HL-60/S4 treated with phorbol 12-myristate 13-acetate at 8.2 ng/mL for 4 days and 3 days (cell line): ENCODE data around the gene RAPGEF2.
"Not testable (repeated sequence)": the region's sequence is repeated elsewhere in the genome, so short reads cannot be mapped to it uniquely, and the experiment has no call there.

ENCODE experiments used
- in situ Hi-C: fragments of 300-500 bp; cut with MboI; formaldehyde crosslinking; loops from 2 replicates; pipeline ENCODE4 v1.15.0; 2022; ENCODE audit warnings: low sequenced_read_pairs

RAPGEF2 gene, protein sequence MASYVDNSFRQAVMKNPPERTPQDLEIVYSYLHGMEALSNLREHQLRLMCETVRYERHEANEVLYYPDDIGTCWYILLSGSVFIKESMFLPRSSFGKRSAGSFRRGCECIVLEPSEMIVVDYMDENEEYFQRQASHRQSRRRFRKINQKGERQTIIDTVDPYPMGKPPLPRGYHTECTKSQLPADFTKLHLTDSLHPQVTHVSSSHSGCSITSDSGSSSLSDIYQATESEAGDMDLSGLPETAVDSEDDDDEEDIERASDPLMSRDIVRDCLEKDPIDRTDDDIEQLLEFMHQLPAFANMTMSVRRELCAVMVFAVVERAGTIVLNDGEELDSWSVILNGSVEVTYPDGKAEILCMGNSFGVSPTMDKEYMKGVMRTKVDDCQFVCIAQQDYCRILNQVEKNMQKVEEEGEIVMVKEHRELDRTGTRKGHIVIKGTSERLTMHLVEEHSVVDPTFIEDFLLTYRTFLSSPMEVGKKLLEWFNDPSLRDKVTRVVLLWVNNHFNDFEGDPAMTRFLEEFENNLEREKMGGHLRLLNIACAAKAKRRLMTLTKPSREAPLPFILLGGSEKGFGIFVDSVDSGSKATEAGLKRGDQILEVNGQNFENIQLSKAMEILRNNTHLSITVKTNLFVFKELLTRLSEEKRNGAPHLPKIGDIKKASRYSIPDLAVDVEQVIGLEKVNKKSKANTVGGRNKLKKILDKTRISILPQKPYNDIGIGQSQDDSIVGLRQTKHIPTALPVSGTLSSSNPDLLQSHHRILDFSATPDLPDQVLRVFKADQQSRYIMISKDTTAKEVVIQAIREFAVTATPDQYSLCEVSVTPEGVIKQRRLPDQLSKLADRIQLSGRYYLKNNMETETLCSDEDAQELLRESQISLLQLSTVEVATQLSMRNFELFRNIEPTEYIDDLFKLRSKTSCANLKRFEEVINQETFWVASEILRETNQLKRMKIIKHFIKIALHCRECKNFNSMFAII (N-terminal part only)

DNA sequence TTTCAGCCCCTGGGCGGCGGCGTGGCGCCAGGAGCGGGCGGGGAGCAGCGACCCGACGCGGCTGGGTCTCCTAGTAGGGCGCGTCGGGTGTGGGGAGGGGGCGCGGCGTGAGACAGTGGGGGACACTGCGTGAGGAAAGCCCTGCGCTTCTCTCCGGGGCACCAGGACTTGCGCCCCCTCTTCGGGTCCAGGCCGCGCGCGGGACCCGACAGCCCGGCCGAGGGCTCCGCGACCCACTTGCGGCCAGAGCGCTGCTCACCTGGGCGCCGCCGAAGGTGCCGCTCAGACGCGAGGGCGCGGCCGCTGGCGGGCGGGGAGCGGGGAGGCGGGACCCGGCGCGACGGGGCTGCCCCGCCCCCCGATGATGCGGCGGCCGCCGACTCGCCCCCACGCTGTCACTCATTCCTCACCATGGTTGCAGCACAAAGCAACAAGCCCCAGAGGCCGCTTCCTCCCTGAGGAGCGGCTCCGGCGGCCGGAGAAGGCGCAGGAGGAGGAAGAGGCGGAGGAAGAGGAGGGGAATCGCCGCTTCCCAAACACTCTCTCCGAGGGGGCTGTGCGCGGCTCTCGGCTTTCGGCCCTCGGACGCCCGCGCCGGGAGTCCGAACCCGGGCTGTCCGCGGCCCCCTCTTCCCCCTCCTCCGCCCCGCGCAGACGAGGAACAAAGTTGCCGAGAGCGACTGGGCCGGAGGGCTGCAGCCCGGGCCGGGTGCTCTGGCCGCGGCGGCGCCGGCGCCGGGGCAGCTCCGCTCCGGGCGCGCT is at the start of gene RAPGEF2:
Gene RAPGEF2, plus strand, starts transcription at position 458 of the 762 bp plus-strand sequence. CDS start 1,084 bp downstream, outside the sequence.
- in situ Hi-C loops: no loop called here

DNA sequence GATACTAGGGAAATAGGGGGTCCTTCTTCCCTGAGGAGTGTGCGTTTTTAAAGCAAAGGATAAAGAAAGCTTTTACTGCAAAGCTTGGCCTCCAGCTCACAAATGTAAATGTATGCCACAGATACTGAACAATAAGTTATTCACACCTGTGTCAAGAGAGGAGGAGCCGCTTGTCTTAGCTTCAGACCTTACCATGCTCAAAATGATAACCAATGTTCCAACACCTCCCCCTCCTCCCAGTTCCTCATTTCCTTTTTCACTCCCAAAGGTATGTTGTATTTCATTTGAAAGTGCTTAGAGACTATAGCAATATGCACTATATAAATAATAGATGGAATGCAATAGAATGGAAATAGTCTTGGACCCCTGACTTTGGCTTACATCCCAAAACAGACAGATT is 47.0 kb upstream of the RAPGEF2 start:
- in situ Hi-C loops: no loop called here

DNA sequence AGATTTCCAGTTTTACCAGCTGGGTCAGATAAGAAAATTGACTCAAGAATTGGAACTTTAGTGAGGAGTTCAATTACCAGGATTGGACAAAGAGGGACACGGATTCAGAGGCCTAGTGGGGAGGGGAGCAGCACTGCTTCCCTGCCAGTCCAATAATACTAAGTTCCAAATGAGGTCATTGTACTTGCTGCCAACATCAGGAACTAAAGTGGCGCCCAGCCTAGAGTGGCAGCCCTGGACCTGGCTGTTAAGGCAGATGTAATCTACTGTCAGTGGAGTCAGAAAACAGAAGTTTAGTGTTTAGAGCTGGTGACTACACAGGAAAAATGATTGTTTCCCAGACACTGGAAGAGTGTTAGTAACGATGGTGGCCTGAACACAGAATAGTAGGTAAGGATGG is 42.7 kb upstream of the RAPGEF2 start:
- in situ Hi-C loops: no loop called here

DNA sequence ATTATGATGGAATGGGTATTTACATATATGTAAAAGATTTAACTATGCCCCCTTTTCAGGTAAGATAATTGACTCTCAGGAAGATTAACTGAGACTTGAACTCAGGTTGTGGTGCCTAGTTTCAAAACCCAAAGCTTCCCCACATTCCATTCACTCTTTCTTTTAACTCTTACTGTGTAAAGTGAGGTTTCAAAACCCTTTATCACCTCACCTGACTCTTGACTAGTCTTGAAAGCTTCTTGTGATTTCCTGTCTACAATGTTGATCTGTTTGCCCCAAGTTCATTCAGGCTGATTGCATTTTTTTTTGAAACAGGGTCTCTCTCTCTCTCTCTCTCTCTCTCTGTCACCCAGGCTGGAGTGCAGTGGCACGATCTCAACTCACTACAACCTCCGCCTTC is 40.5 kb upstream of the RAPGEF2 start:
- in situ Hi-C loops: no loop called here

DNA sequence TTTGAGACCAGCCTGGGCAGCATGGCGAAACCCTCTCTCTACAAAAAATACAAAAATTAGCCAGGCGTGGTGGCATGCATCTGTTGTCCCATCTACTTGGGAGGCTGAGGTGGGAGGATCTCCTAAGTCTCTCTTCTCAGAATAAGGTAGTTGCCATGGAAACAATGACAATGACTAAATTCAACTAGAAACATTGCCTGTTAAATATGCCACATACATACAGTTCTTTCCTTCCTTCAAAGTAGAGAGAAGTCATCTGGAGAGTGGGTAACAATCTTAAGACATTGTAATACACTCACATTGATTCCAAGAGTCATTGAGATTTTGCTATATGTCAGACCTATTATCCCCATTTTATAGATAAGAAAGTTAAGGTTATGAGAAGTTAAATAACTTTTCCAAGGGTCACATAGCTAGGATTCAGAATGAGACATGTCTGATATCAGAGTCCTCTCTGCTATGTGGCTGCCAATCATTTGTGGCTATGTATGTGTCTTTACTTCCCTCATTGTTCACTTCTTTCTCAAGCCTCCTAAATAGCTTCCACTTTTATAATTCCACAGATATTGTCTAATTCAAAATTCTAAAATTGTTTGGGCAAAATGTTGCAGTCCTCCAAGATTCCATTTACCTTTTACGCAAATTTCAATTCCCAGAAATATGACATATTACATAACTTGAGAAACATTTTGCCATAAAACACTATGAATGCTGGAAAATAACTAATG is 37.2 kb upstream of the RAPGEF2 start:
- in situ Hi-C loops: no loop called here

DNA sequence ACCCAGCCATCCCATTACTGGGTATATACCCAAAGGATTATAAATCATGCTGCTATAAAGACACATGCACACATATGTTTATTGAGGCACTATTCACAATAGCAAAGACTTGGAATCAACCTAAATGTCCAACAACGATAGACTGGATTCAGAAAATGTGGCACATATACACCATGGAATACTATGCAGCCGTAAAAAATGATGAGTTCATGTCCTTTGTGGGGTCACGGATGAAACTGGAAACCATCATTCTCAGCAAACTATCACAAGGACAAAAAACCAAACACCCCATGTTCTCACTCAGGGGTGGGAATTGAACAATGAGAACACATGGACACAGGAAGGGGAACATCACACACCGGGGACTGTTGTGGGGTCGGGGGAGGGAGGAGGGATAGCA is 34.7 kb upstream of the RAPGEF2 start:
- in situ Hi-C loops: not testable (repeated sequence)

DNA sequence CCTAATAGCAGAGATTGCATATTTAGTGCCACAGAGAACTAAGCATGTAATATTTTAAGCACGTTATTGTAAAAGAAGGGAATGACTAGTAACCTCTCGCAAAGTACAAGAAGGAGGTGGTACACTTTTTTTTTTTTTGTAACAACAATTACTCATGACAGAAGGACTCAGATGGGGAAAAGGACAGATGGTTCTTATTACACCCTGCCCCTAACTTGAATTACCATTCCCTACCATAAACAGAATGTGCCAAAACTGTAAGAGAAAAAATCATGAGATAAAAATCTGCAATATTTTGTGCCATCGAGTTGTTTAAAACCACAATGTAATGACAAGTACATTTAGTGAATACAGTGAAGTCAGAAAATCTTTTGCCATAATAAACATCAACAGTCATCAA is 33.0 kb upstream of the RAPGEF2 start:
- in situ Hi-C loops: no loop called here

DNA sequence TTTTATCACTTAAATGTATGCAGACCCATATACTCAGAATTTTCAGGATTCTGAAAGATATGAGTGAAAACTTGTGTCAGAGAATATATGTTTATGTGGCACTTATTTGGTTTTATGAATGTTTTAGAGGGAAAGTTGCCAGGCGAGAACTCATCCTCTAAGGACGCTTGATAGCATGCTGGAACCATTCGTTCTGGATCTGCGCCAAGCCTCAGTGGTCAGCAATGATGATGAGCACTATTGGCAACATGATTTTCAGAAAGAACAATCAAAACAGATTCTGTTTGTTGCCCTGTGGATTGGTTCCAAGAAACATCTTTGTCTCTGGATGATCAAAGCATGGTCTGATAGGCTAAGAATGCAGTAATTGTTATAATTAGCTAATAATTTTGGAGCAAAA is 32.1 kb upstream of the RAPGEF2 start:
- in situ Hi-C loops: no loop called here

DNA sequence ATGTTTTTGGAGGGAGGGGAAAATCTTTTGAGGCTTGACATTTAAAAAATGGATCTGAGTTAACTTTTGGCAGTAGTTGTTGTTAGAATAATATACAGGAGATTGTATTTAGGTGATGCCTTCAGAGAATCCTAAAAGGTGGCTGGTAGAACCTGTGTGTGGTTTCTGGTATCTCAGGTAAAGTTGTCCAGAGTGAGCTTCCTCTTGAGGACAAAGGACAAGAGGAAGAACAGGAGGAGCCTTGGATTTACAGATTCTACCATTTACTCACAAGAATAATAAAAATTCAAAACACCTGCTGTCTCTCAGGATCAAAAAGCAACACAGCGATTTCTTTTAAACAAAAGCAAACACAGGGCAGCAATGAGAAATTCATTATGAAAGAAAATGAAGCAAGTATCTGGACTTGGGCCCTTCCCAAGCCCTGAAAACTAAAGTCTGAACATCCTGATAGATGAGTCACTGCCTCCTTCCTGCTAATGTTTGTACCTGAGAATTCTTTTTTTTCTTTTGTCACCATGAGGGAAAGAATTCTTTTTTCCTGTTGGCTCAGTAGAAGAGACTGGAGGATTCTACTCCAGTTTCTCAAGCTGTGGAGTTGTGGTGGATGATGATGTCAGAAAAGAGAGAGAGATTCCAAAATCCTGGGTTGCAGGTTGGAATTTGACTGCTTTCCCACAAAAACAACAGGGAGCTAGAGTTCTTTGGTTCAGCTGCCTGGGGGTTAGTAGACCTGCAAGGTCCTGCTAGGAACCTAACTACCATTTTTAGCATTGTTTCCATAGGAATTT is 31.5 kb upstream of the RAPGEF2 start:
- in situ Hi-C loops: no loop called here

DNA sequence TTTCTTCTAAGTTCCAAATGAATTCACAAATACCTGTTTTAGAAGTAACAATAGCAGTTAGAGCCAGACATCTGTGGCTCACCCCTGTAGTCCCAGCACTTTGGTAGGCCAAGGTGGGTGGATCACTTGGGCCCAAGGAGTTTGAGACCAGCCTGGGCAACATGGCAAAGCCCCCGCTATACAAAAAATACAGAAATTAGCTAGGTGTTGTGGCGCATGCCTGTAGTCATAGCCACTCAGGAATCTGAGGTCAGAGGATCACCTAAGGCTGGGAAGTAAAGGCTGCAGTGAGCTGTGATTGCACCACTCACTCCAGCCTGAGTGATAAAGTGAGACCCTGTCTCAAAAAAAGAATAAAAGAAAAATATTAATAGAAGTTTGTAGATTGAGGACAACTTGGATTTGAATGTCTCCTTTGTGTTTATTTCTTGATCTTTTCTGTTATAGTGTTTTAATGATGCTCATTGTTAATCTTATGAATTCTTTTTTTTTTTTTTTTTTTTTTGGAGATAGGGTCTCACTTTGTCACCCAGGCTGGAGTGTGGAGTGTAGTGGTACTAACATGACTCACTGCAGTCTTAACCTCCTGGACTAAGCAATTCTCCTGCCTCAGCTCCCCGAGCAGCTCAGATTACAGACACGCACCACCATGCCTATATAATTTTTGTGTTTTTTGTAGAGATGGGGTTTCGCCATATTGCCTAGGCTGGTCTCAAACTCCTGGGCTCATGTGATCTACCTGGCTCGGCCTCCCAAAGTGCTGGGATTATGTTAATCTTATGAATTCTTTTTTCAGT is 30.7 kb upstream of the RAPGEF2 start:
- in situ Hi-C loops: no loop called here

DNA sequence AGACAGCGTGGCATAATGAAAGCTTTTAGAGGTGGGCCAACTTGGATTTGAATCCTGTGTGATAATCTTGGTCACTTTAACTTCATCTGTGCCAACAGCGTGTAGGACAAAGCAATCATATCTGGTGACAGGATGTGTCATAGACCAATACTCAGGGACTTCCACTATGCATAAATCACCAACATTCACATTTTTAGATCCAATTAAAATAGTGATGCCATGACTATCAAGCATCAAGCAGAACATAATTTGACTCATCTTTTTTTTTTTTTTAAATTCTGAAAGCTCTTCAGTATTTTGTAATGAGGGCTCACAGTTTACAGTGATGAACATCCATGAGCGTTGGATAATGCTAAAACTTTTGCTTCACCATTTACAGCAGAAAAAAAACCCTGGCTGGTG is 27.3 kb upstream of the RAPGEF2 start:
- in situ Hi-C loops: no loop called here

DNA sequence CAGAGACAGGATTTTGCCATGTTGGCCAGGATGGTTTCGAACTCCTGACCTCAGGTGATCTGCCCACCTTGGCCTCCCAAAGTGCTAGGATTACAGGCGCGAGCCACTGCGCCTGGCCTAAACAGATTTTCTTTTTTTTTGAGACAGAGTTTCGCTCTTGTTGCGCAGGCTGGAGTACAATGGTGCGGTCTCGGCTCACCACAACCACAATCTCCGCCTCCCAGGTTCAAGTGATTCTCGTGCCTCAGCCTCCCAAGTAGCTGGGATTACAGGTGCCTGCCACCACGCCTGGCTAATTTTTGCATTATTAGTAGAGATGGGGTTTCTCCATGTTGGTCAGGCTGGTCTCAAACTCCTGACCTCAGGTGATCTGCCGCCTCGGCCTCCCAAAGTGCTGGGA is 25.9 kb upstream of the RAPGEF2 start:
- in situ Hi-C loops: not testable (repeated sequence)

DNA sequence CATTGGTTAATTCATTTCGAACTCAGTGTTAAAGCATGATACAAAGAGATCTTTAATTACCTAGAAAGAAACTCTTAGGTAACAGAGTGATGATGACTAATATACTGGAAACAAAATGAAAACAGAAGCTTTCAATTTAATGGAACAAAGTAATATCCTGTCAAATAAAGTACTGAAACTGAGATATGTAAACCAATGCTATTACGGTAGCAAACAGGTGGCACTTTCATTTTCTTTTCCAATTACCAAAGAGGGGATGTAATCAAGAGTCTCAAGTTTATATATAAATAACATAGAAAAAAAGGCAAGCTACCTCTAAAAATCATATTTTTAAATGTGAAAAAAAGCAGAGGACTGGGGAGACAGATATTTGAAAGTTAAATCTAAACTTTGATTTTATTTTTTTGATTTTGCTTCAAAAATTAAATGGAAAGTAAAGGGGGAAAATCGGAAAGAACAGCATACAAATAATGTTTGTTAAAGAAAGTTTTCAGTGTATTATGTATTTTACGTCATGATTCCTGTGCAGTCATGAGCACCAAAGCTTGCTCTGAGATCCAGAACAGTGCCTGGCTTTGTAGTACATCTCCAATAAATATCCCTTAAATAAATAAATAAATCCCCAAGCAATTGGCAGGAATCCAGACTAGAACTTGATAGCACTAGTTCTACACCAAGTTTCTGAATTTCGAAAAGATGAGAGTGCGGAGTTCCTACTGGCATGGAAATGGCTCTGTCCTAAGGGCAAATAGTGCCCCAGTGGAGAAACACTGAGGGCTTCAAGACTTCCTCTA is 25.0 kb upstream of the RAPGEF2 start:
- in situ Hi-C loops: no loop called here

DNA sequence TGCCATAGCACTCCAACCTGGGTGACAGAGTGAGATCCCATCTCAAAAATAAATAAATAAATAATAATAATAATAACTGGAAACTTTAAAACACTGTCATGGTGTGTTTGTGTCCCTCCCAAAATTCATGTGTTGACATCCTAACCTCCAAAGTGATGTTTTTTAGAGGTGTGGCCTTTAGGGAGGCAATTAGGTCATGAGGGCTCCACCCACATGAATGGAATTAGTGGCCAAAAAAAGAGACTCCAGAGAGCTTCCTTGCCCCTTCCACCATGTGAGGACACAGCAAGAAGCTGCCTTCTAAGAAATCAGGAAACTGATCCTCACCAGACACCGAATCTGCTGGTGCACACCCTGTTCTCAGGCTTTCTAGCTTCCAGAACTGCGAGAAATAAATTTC is 23.8 kb upstream of the RAPGEF2 start:
- in situ Hi-C loops: no loop called here

DNA sequence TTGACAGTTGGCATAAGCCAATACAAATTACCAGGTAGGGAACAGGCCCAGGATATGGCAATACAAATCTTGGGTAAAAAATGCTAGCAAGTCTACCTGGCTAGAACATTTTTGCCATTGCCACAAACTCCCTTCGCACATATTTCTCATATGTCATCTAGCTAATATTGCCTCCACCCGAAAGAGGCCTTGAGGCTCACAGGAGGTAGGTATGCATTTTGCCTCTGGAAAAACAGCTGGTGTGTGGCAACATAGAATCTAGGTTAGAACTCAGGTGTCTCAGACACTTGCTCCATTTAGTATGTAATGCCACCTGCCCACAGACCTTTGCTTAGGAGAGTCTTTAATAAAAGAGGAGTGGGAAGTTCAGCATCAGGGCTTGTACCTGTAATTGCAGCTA is 16.3 kb upstream of the RAPGEF2 start:
- in situ Hi-C loops: no loop called here

DNA sequence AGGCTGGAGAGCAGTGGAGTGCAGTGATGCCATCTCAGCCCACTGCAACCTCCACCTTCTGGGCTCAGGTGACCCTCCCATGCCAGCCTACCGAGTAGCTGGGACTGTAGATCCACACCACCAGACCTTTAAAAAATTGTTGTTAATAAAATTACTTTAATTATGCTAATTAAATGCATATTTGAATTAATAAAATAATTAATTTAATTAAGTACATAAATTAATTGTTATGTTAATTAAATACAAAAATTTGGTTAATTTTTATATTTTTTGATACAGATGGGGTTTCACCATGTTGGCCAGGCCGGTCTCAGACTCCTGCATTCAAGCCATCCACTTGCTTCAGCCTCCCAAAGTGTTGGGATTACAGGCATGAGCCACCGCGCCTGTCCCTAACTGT is 12.6 kb upstream of the RAPGEF2 start:
- in situ Hi-C loops: no loop called here

DNA sequence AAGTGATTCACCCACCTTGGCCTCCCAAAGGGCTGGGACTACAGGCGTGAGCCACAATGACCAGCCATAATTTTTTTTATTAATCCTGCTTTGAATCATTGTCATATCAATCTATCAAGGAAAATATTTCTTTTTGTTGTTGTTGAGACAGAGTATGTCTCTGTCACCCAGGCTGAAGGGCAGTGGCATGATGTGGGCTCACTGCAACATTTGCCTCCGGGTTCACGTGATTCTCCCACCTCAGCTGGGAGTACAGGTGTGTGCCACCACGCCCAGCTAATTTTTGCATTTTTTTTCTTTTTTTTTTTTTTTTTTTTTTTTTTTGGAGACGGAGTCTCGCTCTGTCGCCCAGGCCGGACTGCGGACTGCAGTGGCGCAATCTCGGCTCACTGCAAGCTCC is 8.7 kb upstream of the RAPGEF2 start:
- in situ Hi-C loops: not testable (repeated sequence)

DNA sequence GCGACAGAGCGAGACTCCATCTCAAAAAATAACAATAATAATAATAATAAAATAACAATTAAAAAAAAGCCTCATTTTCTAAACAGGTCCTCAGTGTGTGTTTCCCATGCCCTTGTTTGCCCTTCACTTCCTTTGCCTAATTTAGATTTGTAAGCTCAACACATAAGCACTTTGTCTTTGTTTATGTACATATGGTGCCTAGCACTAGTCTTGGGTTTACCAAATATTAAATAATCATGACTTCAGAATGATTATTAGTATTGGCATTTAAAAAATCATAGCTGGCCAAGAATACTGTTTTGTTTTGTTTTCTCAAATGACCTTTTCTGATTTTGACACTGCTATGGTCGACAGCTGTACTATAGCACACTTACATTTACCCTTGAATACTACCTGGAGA is 6.4 kb upstream of the RAPGEF2 start:
- in situ Hi-C loops: no loop called here
